Mesothelial cell of epicardium (in vitro differentiated cells): ENCODE data around the gene CNOT9. TPM values are rescaled to one million over a fixed set of nuclear protein-coding genes. Genes with fewer than 3 reads are reported as not detected.

Source experiments
- DNase-seq, 2 experiments: peaks; one replicate each; pipeline ENCODE4 v3.0.0; 2021; ENCODE audit warnings: low spot score in 2 of 2; ENCODE audit not compliant: unreplicated experiment in 2 of 2
- H3K27ac Mint-ChIP-seq: 2 replicates; pipeline ENCODE4 v1.8.0; 2021; ENCODE audit warnings: mixed read lengths
- H3K27me3 Mint-ChIP-seq: 2 replicates; pipeline ENCODE4 v1.8.0; 2021; ENCODE audit warnings: low read depth, mixed read lengths
- H3K36me3 Mint-ChIP-seq: 2 replicates; pipeline ENCODE4 v1.8.0; 2021; ENCODE audit warnings: mixed read lengths
- H3K4me1 Mint-ChIP-seq: 2 replicates; pipeline ENCODE4 v1.8.0; 2021; ENCODE audit warnings: mixed read lengths
- H3K4me3 Mint-ChIP-seq: 2 replicates; pipeline ENCODE4 v1.8.0; 2021; ENCODE audit warnings: mild to moderate bottlenecking, moderate library complexity, mixed read lengths
- H3K9me3 Mint-ChIP-seq: 2 replicates; pipeline ENCODE4 v1.8.0; 2021; ENCODE audit warnings: mixed read lengths
- CTCF ChIP-seq: fragments of 200-600 bp; sonication (generic); IDR thresholded peaks from one replicate; pipeline ENCODE4 v1.5.0; 2021; ENCODE audit warnings: antibody characterized with exemption; ENCODE audit not compliant: unreplicated experiment
- total RNA-seq: library from RNA; stranded (reverse); gene quantifications from 3 replicates; pipeline ENCODE4 v1.2.1, GENCODE V29; 2021

Gene CNOT9
- total RNA-seq, 1 donor from 2014 or later: 57.0 TPM

GRCh38 chr2:218577482-218578220 lies 9.0 kb downstream of the CNOT9 start:
- DNase-seq: no peak
- Mint-ChIP-seq H3K27ac (no peak overlapping the region), H3K4me1 (no peaks in the 10 kb centered on the region), H3K9me3 (no peaks in the 10 kb centered on the region), H3K27me3 (no peaks in the 10 kb centered on the region), H3K4me3 (no peak overlapping the region), H3K36me3 (peaks cover 12% of the 10 kb centered on the region)
- TF ChIP-seq CTCF: no peak

- no peaks in the 10 kb centered on the region for H3K27me3 Mint-ChIP-seq
- TF ChIP-seq CTCF: no peak
- DNase-seq: no peak
- no peaks in the 10 kb centered on the region for H3K9me3 Mint-ChIP-seq
- H3K4me1 Mint-ChIP-seq: no peaks in the 10 kb centered on the region
- H3K36me3 Mint-ChIP-seq: peaks cover 17% of the 10 kb centered on the region
- peak overlapping the region; percentile 14 for H3K27ac Mint-ChIP-seq
- no peak overlapping the region for H3K4me3 Mint-ChIP-seq
Observed at GRCh38 chr2:218578272-218578877, 9.7 kb downstream of the CNOT9 start.

- TF ChIP-seq CTCF: no peak
- Mint-ChIP-seq H3K36me3 (peaks cover 31% of the 10 kb centered on the region), H3K4me1 (no peaks in the 10 kb centered on the region), H3K27ac (no peak overlapping the region), H3K9me3 (no peaks in the 10 kb centered on the region), H3K27me3 (no peaks in the 10 kb centered on the region), H3K4me3 (no peak overlapping the region)
- DNase-seq: no peak
Observed at GRCh38 chr2:218582076-218582475, 13.4 kb downstream of the CNOT9 start.

GRCh38 chr2:218583983-218584850 lies 15.6 kb downstream of the CNOT9 start:
- DNase-seq: no peak
- H3K4me1 Mint-ChIP-seq: no peaks in the 10 kb centered on the region
- no peaks in the 10 kb centered on the region for H3K9me3 Mint-ChIP-seq
- no peak overlapping the region for H3K27ac Mint-ChIP-seq
- no peak for TF ChIP-seq CTCF
- H3K4me3 Mint-ChIP-seq: no peak overlapping the region
- H3K36me3 Mint-ChIP-seq: peaks cover 42% of the 10 kb centered on the region
- H3K27me3 Mint-ChIP-seq: no peaks in the 10 kb centered on the region

GRCh38 chr2:218585541-218585940 lies 16.9 kb downstream of the CNOT9 start:
- Mint-ChIP-seq H3K27ac (no peak overlapping the region), H3K27me3 (no peaks in the 10 kb centered on the region), H3K36me3 (peaks cover 43% of the 10 kb centered on the region), H3K4me3 (no peak overlapping the region), H3K9me3 (no peaks in the 10 kb centered on the region), H3K4me1 (no peaks in the 10 kb centered on the region)
- no peak for DNase-seq
- TF ChIP-seq CTCF: no peak
